NB4 (cell line): ENCODE measurements around the gene VEPH1.

Source experiments
- POLR2A ChIP-seq: IDR thresholded peaks from 2 replicates; pipeline ENCODE4 v1.6.1; 2011; ENCODE audit warnings: mild to moderate bottlenecking; ENCODE audit not compliant: insufficient read length; ENCODE audit errors: extremely low read depth
- TF ChIP-seq, protein P1 (sequence below): IDR thresholded peaks from one replicate; pipeline ENCODE4 v1.5.1; 2012; ENCODE audit warnings: low read depth, low read length
- TF ChIP-seq, protein P2 (sequence below): IDR thresholded peaks from 2 replicates; pipeline ENCODE4 v1.6.1; 2011; ENCODE audit warnings: low read depth, low read length

DNA sequence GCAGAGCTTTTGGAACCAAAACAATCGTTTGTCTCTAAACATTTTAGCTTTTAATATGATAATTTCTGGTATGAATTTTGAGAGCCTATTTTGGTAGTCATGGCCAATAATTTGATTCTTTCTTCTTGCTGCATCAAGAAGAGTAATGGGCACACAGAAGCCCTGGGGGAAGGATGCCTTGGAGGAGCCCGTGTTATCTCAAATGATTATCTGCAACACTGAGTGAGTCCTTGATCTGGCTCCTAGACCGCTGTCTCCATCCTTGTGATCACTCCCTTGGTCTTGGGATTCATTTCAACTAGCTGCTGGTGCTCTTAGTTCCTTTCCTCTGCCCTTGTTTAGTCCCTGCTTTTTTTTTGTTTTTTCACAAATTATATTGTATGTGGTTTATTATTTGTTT lies 265.3 kb downstream of the VEPH1 start:
- TF ChIP-seq, protein P1, sequence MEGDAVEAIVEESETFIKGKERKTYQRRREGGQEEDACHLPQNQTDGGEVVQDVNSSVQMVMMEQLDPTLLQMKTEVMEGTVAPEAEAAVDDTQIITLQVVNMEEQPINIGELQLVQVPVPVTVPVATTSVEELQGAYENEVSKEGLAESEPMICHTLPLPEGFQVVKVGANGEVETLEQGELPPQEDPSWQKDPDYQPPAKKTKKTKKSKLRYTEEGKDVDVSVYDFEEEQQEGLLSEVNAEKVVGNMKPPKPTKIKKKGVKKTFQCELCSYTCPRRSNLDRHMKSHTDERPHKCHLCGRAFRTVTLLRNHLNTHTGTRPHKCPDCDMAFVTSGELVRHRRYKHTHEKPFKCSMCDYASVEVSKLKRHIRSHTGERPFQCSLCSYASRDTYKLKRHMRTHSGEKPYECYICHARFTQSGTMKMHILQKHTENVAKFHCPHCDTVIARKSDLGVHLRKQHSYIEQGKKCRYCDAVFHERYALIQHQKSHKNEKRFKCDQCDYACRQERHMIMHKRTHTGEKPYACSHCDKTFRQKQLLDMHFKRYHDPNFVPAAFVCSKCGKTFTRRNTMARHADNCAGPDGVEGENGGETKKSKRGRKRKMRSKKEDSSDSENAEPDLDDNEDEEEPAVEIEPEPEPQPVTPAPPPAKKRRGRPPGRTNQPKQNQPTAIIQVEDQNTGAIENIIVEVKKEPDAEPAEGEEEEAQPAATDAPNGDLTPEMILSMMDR: no peak
- TF ChIP-seq POLR2A: no peak
- TF ChIP-seq, protein P2, sequence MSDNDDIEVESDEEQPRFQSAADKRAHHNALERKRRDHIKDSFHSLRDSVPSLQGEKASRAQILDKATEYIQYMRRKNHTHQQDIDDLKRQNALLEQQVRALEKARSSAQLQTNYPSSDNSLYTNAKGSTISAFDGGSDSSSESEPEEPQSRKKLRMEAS: no peak
